Suprapubic skin (tissue), 3 donors: ENCODE measurements around the gene C2orf80.

Experiments
- EP300 ChIP-seq: sonication (generic); formaldehyde crosslinking; IDR thresholded peaks from one replicate; pipeline ENCODE4 v1.6.1; 2017; ENCODE audit warnings: antibody characterized with exemption
- POLR2A ChIP-seq, 2 donors: fragments of 450-650 bp; IDR thresholded peaks; one replicate each; pipeline ENCODE4 v1.6.1; 2017; ENCODE audit warnings: antibody characterized with exemption in 2 of 2, mild to moderate bottlenecking in 2 of 2, moderate library complexity in 2 of 2
- TF ChIP-seq, protein P1 (sequence below), 2 donors: fragments of 200-600 bp in 1 of 2; fragments of 450-650 bp in 1 of 2; sonication (generic) in 1 of 2; IDR thresholded peaks; one replicate each; pipeline ENCODE4 v1.5.1; 2016 to 2019; ENCODE audit warnings: antibody characterized with exemption in 2 of 2, mild to moderate bottlenecking in 1 of 2, moderate library complexity in 1 of 2

DNA sequence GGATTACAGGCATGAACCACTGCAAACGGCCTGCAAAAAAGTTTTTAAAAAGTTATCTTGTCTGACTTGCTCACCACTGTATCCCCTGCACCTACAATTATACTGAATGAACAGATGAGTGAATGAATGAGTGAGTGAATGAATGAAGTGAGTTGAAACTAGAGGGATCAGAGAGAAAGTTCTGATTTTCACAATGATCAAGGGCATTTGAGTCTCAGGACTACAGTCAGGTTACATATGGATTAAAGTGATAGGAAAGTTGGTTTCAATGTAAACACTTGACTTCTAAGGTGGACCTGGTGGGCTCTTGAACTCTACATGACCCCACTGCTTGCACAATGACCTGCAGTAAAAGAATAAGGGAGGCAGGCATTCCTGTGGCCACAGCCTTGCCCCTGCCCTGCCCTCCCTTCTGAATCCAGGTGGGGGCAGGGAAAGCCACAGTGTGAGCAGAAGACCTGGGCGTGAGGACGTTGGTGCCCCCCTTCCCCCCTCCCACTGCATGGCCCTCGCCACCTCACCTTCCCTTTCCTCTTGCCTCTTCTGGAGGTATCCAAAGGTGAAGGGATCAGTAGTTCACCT is 10.7 kb downstream of the C2orf80 start:
- TF ChIP-seq, protein P1, sequence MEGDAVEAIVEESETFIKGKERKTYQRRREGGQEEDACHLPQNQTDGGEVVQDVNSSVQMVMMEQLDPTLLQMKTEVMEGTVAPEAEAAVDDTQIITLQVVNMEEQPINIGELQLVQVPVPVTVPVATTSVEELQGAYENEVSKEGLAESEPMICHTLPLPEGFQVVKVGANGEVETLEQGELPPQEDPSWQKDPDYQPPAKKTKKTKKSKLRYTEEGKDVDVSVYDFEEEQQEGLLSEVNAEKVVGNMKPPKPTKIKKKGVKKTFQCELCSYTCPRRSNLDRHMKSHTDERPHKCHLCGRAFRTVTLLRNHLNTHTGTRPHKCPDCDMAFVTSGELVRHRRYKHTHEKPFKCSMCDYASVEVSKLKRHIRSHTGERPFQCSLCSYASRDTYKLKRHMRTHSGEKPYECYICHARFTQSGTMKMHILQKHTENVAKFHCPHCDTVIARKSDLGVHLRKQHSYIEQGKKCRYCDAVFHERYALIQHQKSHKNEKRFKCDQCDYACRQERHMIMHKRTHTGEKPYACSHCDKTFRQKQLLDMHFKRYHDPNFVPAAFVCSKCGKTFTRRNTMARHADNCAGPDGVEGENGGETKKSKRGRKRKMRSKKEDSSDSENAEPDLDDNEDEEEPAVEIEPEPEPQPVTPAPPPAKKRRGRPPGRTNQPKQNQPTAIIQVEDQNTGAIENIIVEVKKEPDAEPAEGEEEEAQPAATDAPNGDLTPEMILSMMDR (IDR thresholded peaks at IDR 0.05): no peak
- no peak for TF ChIP-seq POLR2A (IDR thresholded peaks at IDR 0.05)
- no peak for TF ChIP-seq EP300
